Activated CD4-positive, alpha-beta memory T cell treated with anti-CD3 and anti-CD28 coated beads, Interleukin-2, amount 10 ng/mL, durations not matched to agents 7 days and 5 days (primary cell): ENCODE measurements around the gene UBIAD1. TPM values are rescaled to one million over a fixed set of nuclear protein-coding genes. Genes with fewer than 3 reads are reported as not detected.
A peak's percentile ranks its signal among the peaks of the same experiment; 100 is the strongest.
"Not testable (repeated sequence)": the region's sequence is repeated elsewhere in the genome, so short reads cannot be mapped to it uniquely, and the experiment has no call there.

Experiments
- CTCF ChIA-PET: fragments of 350-600 bp; sonication (Branson Sonifier 250); formaldehyde crosslinking; loops from one replicate; lab custom pipeline; 2021; ENCODE audit warnings: antibody characterized with exemption, inconsistent platforms; lab: Charles Lee
- POLR2A ChIA-PET: fragments of 350-600 bp; sonication (Branson Sonifier 250); formaldehyde crosslinking; loops from one replicate; lab custom pipeline; 2021; ENCODE audit warnings: antibody characterized with exemption; lab: Charles Lee
- DNase-seq: peaks from one replicate; pipeline ENCODE4 v3.0.0-alpha.2; 2020
- H3K27ac Mint-ChIP-seq: one replicate; pipeline ENCODE4 v1.8.0; 2021; ENCODE audit warnings: mild to moderate bottlenecking, mixed read lengths
- H3K27me3 Mint-ChIP-seq: one replicate; pipeline ENCODE4 v1.8.0; 2021; ENCODE audit warnings: mixed read lengths
- H3K36me3 Mint-ChIP-seq: one replicate; pipeline ENCODE4 v1.8.0; 2021; ENCODE audit warnings: low read depth, mixed read lengths
- H3K4me1 Mint-ChIP-seq: one replicate; pipeline ENCODE4 v1.8.0; 2021; ENCODE audit warnings: mixed read lengths
- H3K4me3 Mint-ChIP-seq: one replicate; pipeline ENCODE4 v1.8.0; 2021; ENCODE audit warnings: mild to moderate bottlenecking, mixed read lengths
- H3K9me3 Mint-ChIP-seq: one replicate; pipeline ENCODE4 v1.8.0; 2021; ENCODE audit warnings: mixed read lengths
- total RNA-seq, 2 experiments: library from RNA; stranded (reverse); gene quantifications; one replicate each; pipeline ENCODE4 v1.2.3, GENCODE V29; 2021

Gene UBIAD1
- total RNA-seq, 2 experiments from 2014 or later: 19.9 TPM

- no peaks in the 10 kb centered on the region for H3K27me3 Mint-ChIP-seq
- no peak overlapping the region for H3K27ac Mint-ChIP-seq
- ChIA-PET POLR2A (interaction anchor here (1.1 kb wide), 1 partner anchor 10 kb away, joined by 3 read pairs; no protein-coding TSS in a partner anchor), CTCF (no interaction called here)
- peaks cover 58% of the 10 kb centered on the region for H3K36me3 Mint-ChIP-seq
- no peak for DNase-seq
- H3K4me1 Mint-ChIP-seq: peaks cover 10% of the 10 kb centered on the region
- no peak overlapping the region for H3K4me3 Mint-ChIP-seq
- H3K9me3 Mint-ChIP-seq: no peaks in the 10 kb centered on the region
Observed at GRCh38 chr1:11256299-11256698, 16.7 kb upstream of the UBIAD1 start.

DNA sequence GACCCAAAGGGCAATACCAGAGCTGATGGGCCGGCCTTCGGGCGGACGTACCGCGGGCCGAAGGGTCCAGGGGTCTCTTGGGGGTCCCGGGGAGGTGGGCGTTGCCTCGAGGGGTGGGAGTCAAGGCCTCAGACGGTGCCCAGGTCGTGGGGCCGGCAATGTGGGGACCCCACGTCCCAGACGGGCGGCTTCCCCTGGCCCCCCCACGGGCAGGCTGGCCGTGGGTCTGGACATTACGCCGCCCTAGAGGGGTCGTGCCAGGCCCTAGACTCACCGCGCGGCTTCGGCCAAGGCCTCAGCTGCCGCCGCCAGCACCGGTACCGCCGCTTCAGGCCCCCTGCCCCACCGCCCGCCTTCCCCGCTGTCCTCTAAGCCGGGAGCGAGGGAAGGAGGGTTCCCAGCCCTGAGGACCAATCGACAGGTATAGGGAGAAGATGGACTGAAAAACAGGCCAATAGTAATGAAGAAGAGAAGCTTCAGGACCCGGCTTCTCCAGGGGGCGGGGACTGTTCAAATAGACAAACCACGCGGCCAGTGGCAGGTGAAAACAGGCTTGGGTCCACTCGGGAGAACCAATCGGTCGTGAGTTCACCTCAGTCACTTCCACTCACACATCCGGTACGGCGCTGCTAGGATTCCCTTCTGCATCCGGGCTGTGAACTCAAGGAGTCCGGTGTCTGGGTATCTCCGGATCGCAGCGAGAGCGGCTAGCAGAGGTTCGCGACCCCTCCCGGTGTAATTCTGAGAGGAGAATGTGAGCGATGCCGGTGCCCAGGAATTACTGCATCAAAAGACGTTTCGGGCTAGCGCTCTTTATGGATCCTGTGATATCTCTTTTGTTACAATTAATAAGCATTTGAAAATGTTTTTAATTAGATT lies 10.6 kb upstream of the UBIAD1 start, which contains the start of gene MTOR:
Gene MTOR (minus strand): TSS at position 381 of the 879 bp plus-strand sequence. CDS start 3,142 bp downstream, outside the sequence.
- Mint-ChIP-seq H3K36me3 (peaks cover 21% of the 10 kb centered on the region), H3K9me3 (no peaks in the 10 kb centered on the region), H3K4me3 (peak within 1 kb of the TSS; percentile 85), H3K4me1 (peaks cover 25% of the 10 kb centered on the region), H3K27me3 (no peaks in the 10 kb centered on the region), H3K27ac (peak within 1 kb of the TSS; percentile 80)
- ChIA-PET CTCF (interaction anchor here (0.6 to 2.5 kb wide), 11 partner anchors 13 to 457 kb away, joined by 3 to 10 read pairs (median 4); partner anchors contain the start of gene FBXO6), POLR2A (interaction anchor here (0.6 to 3.4 kb wide), 27 partner anchors 10 to 647 kb away, joined by 3 to 59 read pairs (median 4); partner anchors contain the start of genes EXOSC10, FBXO6, TARDBP and UBIAD1)
- peak; percentile 98 for DNase-seq

- no peaks in the 10 kb centered on the region for H3K9me3 Mint-ChIP-seq
- no peak overlapping the region for H3K27ac Mint-ChIP-seq
- ChIA-PET CTCF (interaction anchor here (0.6 to 2.8 kb wide), 2 partner anchors 24 to 358 kb away, joined by 4 to 14 read pairs; no protein-coding TSS in a partner anchor), POLR2A (interaction anchor here (1.0 kb wide), 1 partner anchor 17 kb away, joined by 3 read pairs; no protein-coding TSS in a partner anchor)
- no peaks in the 10 kb centered on the region for H3K27me3 Mint-ChIP-seq
- H3K4me1 Mint-ChIP-seq: peaks cover 13% of the 10 kb centered on the region
- no peak for DNase-seq
- H3K4me3 Mint-ChIP-seq: no peak overlapping the region
- no peaks in the 10 kb centered on the region for H3K36me3 Mint-ChIP-seq
Observed at GRCh38 chr1:11266268-11267074, 6.5 kb upstream of the UBIAD1 start.

DNA sequence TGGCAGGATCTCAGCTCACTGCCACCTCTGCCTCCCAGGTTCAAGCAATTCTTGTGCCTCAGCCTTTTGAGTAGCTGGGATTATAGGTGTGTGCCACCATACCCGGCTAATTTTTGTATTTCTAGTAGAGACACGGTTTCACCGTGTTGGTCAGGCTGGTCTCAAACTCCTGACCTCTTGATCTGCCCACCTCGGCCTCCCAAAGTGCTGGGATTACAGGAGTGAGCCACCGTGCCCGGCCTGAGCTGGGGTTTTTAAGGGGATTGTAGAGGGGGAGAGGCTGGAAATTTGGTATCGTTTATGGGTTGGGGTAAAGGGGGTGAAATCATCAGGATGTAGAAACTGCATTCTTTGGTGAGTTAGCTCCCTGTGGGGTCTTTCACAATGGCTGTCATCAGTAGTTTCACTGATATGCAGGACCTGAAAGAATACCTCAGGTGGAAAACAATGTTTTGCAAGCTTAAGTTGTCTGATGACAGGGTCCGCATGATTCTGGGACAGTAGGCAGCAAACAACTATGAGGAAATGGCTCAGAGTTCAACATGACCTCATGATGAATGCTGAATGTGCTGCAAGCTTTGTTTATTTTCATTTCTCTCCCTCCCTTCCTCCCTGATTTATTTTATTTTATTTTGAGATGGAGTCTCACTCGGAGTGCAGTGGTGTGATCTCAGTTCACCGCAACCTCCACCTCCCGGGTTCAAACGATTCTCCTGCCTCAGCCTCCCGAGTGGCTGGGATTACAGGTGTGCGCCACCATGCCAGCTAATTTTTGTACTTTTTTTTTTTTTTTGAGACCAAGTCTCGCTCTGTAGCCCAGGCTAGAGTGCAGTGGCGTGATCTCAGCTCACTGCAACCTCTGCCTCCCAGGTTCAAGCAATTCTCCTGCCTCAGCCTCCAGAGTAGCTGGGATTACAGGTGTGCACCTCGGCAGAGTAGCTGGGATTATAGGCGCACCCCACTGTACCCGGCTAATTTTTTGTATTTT lies 5.4 kb upstream of the UBIAD1 start:
- ChIA-PET POLR2A (interaction anchor here (1.0 kb wide), 1 partner anchor 16 kb away, joined by 3 read pairs; no protein-coding TSS in a partner anchor), CTCF (interaction anchor here (2.8 kb wide), 1 partner anchor 25 kb away, joined by 14 read pairs; no protein-coding TSS in a partner anchor)
- H3K9me3 Mint-ChIP-seq, H3K4me1 Mint-ChIP-seq, H3K36me3 Mint-ChIP-seq, H3K27me3 Mint-ChIP-seq, DNase-seq, H3K4me3 Mint-ChIP-seq, H3K27ac Mint-ChIP-seq: not testable (repeated sequence)

DNA sequence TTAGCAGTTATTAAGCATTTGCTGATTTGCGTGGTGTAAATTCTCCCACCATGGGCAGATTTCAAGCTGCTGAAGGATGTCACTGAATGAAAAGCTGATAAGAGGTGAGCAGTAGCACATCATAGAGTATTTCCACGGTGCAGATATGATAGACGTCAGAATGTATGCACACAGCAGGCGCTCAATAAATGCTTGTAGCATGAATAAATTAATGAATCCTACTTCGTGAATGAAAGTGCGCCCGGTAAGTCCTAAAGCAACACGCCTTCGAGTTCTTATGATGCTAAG lies 510 bp upstream of the UBIAD1 start:
- CTCF ChIA-PET: interaction anchor here (2.1 kb wide), 1 partner anchor 92 kb away, joined by 6 read pairs; no protein-coding TSS in a partner anchor
- H3K9me3 Mint-ChIP-seq: no peaks in the 10 kb centered on the region
- POLR2A ChIA-PET: interaction anchor here (1.4 to 5.9 kb wide), 4 partner anchors 10 to 636 kb away, joined by 4 to 59 read pairs (median 7); partner anchors contain the start of genes MTOR and TARDBP
- peaks cover 28% of the 10 kb centered on the region for H3K4me1 Mint-ChIP-seq
- H3K27me3 Mint-ChIP-seq: peaks cover 1% of the 10 kb centered on the region
- peaks cover 21% of the 10 kb centered on the region for H3K36me3 Mint-ChIP-seq
- H3K27ac Mint-ChIP-seq: no peak overlapping the region
- DNase-seq: no peak
- peak overlapping the region; percentile 13 for H3K4me3 Mint-ChIP-seq

GRCh38 chr1:11273595-11274234 lies 717 bp downstream of the UBIAD1 start:
- Mint-ChIP-seq H3K4me1 (peaks cover 37% of the 10 kb centered on the region), H3K27me3 (peaks cover 1% of the 10 kb centered on the region), H3K4me3 (peak overlapping the region; percentile 91), H3K9me3 (no peaks in the 10 kb centered on the region), H3K27ac (peak overlapping the region; percentile 83), H3K36me3 (peaks cover 32% of the 10 kb centered on the region)
- DNase-seq: no peak
- CTCF ChIA-PET: interaction anchor here (1.0 to 2.1 kb wide), 3 partner anchors 90 to 236 kb away, joined by 3 to 6 read pairs (median 3); partner anchors contain the start of gene DISP3
- POLR2A ChIA-PET: interaction anchor here (0.7 to 5.9 kb wide), 11 partner anchors 8 to 636 kb away, joined by 3 to 59 read pairs (median 4); partner anchors contain the start of genes MTOR and TARDBP

GRCh38 chr1:11279152-11279551 lies 6.2 kb downstream of the UBIAD1 start:
- no peak for DNase-seq
- ChIA-PET POLR2A (interaction anchor here (3.0 to 4.7 kb wide), 2 partner anchors 17 to 629 kb away, joined by 8 to 32 read pairs; partner anchors contain the start of gene MTOR), CTCF (interaction anchor here (1.0 kb wide), 1 partner anchor 12 kb away, joined by 3 read pairs; no protein-coding TSS in a partner anchor)
- Mint-ChIP-seq H3K36me3 (peaks cover 71% of the 10 kb centered on the region), H3K4me3 (no peak overlapping the region), H3K27ac (no peak overlapping the region), H3K9me3 (no peaks in the 10 kb centered on the region), H3K27me3 (no peaks in the 10 kb centered on the region), H3K4me1 (peaks cover 76% of the 10 kb centered on the region)

DNA sequence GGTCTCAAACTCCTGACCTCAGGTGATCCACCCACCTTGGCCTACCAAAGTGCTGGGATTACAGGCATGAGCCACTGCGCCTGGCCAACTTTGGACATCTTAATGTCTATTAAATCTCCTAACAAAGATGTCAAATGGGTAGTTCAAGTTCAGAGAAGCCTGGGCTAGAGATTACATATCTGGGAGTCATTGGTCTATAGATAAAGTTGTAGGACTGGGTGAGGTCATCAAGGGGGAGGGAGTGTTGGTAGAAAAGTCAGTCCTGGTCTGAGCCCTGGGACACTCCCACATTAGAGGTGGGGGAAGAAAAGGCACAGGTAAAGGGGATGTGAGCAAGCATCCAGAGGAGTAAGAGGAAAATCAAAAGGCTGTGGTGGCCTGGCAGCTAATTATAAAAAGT lies 6.6 kb downstream of the UBIAD1 start:
- ChIA-PET CTCF (no interaction called here), POLR2A (interaction anchor here (3.0 to 4.7 kb wide), 2 partner anchors 17 to 628 kb away, joined by 8 to 32 read pairs; partner anchors contain the start of gene MTOR)
- Mint-ChIP-seq H3K4me1 (peaks cover 78% of the 10 kb centered on the region), H3K27me3 (no peaks in the 10 kb centered on the region), H3K36me3 (peaks cover 72% of the 10 kb centered on the region), H3K9me3 (no peaks in the 10 kb centered on the region), H3K27ac (peak overlapping the region; percentile 80), H3K4me3 (no peak overlapping the region)
- no peak for DNase-seq

DNA sequence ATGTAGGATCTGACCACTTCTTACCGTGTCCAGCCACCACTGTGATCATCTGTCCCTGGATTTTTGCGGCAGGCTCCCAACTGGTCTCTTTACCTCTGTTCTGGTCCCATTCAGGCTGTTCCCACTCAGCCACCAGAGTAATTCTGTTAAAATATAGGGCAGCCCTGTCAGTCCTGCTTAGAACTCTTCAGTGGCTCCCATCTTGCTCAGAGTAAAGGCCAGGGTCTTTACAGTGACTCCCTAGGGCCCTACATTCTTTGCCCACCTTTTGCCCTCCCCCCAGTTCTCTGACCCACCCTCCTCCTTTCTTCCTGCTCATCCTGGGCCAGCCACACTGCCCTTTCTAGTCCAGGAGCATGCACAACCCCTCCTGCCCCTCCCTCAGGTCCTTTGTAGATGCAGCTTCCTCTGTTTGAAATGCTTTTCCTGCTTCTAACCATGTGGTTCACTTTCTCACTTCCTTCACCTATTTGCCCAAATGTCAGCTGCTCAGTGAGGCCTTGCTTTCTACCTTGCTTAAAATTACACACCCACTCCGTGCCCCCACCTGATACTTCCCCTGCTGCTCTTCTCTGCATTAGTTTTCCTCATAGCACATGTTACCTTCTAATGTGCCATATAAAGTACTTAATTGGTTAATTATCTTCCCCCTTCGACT lies 7.8 kb downstream of the UBIAD1 start:
- ChIA-PET POLR2A (interaction anchor here (0.8 to 4.7 kb wide), 7 partner anchors 9 to 629 kb away, joined by 3 to 32 read pairs (median 5); partner anchors contain the start of genes EXOSC10, MTOR and TARDBP), CTCF (interaction anchor here (0.6 to 1.7 kb wide), 6 partner anchors 12 to 243 kb away, joined by 3 to 6 read pairs (median 4); no protein-coding TSS in a partner anchor)
- Mint-ChIP-seq H3K4me3 (peak overlapping the region; percentile 11), H3K27me3 (no peaks in the 10 kb centered on the region), H3K9me3 (no peaks in the 10 kb centered on the region), H3K4me1 (peaks cover 78% of the 10 kb centered on the region), H3K36me3 (peaks cover 72% of the 10 kb centered on the region), H3K27ac (peak overlapping the region; percentile 80)
- DNase-seq: peak; percentile 22

GRCh38 chr1:11281518-11282331 lies 8.7 kb downstream of the UBIAD1 start:
- no peak for DNase-seq
- Mint-ChIP-seq H3K27ac (peak overlapping the region; percentile 80), H3K27me3 (no peaks in the 10 kb centered on the region), H3K36me3 (peaks cover 73% of the 10 kb centered on the region), H3K4me1 (peaks cover 77% of the 10 kb centered on the region), H3K4me3 (no peak overlapping the region), H3K9me3 (no peaks in the 10 kb centered on the region)
- ChIA-PET POLR2A (interaction anchor here (0.6 to 4.7 kb wide), 7 partner anchors 8 to 628 kb away, joined by 3 to 32 read pairs (median 5); partner anchors contain the start of genes EXOSC10, MTOR and TARDBP), CTCF (interaction anchor here (0.6 to 1.8 kb wide), 7 partner anchors 11 to 369 kb away, joined by 3 to 6 read pairs (median 4); no protein-coding TSS in a partner anchor)
